B cell (primary cell): ENCODE results near the gene FRMD8. TPM values are rescaled to one million over a fixed set of nuclear protein-coding genes. Genes with fewer than 3 reads are reported as not detected.

Experiments
- ATAC-seq: fragments of 200-7000 bp; cut with Tn5 transposase; one replicate; pipeline ENCODE4 v1.10.0; 2021; ENCODE audit warnings: low read depth, mild to moderate bottlenecking, moderate number of reproducible peaks, moderate library complexity
- CTCF ChIA-PET: fragments of 350-600 bp; sonication (Branson Sonifier 250); formaldehyde crosslinking; loops from one replicate; lab custom pipeline; 2021; ENCODE audit warnings: antibody characterized with exemption, inconsistent platforms; lab: Charles Lee
- POLR2A ChIA-PET: fragments of 350-600 bp; sonication (Branson Sonifier 250); formaldehyde crosslinking; loops from one replicate; lab custom pipeline; 2021; ENCODE audit warnings: antibody characterized with exemption; lab: Charles Lee
- DNase-seq: peaks from one replicate; pipeline ENCODE4 v3.0.0; 2013
- H2AFZ ChIP-seq: 2 replicates; pipeline ENCODE4 v1.6.1; 2012; ENCODE audit warnings: mild to moderate bottlenecking, low read depth, low read length; ENCODE audit not compliant: insufficient read depth, poor library complexity, severe bottlenecking
- H3K27ac ChIP-seq, 2 donors: 1 replicate in 1 of 2; 2 replicates in 1 of 2; pipeline ENCODE4 v1.5.1; 2012 to 2013; ENCODE audit warnings: low read length in 2 of 2, mild to moderate bottlenecking in 2 of 2, moderate library complexity in 1 of 2
- H3K27me3 ChIP-seq, 4 experiments: fragments of 200-600 bp in 1 of 4; sonication (generic) in 1 of 4; replicated peaks in 1 of 4; 1 replicate in 2 of 4; 2 replicates in 2 of 4; pipeline versions ENCODE4 v1.6.1 to v1.7.0; 2013 to 2016; ENCODE audit warnings: low read length in 3 of 4, mild to moderate bottlenecking in 2 of 4, mixed read lengths in 1 of 4, moderate library complexity in 1 of 4; ENCODE audit not compliant: insufficient read depth in 4 of 4, control insufficient read depth in 3 of 4; ENCODE audit errors: control extremely low read depth in 1 of 4
- H3K36me3 ChIP-seq, 2 experiments: replicated peaks in 1 of 2; 1 replicate in 1 of 2; 2 replicates in 1 of 2; pipeline versions ENCODE4 v1.6.1 to v1.7.1; 2013; ENCODE audit warnings: low read length in 1 of 2; ENCODE audit not compliant: insufficient read depth in 2 of 2, control insufficient read depth in 1 of 2; ENCODE audit errors: control extremely low read depth in 1 of 2, extremely low read depth in 1 of 2
- H3K4me1 ChIP-seq, 2 donors: fragments of 200-600 bp in 1 of 2; sonication (generic) in 1 of 2; 1 replicate in 1 of 2; 2 replicates in 1 of 2; pipeline versions ENCODE4 v1.5.1 to v1.6.1; 2013 to 2017; ENCODE audit warnings: low read length in 2 of 2; ENCODE audit not compliant: control insufficient read depth in 2 of 2, insufficient read depth in 2 of 2
- H3K4me2 ChIP-seq: replicated peaks from 2 replicates; pipeline ENCODE3; 2012; ENCODE audit warnings: mild to moderate bottlenecking, low read depth, low read length; ENCODE audit not compliant: poor library complexity, severe bottlenecking
- H3K4me3 ChIP-seq, 5 experiments: fragments of 200-600 bp in 1 of 5; sonication (generic) in 1 of 5; 1 replicate in 3 of 5; 2 replicates in 2 of 5; pipeline versions ENCODE4 v1.5.1 to v1.7.0; 2011 to 2016; ENCODE audit warnings: low read length in 4 of 5, mild to moderate bottlenecking in 4 of 5, low read depth in 2 of 5, control low read depth in 1 of 5, moderate library complexity in 1 of 5; ENCODE audit not compliant: insufficient read depth in 1 of 5; ENCODE audit errors: control extremely low read depth in 1 of 5, extremely low read depth in 1 of 5
- H3K79me2 ChIP-seq: fragments of 200-600 bp; sonication (generic); one replicate; pipeline ENCODE4 v1.6.0; 2016; ENCODE audit warnings: low read length; ENCODE audit not compliant: control insufficient read depth, insufficient read depth
- H3K9ac ChIP-seq: fragments of 200-600 bp; sonication (generic); 2 replicates; pipeline ENCODE4 v1.6.1; 2017; ENCODE audit warnings: mild to moderate bottlenecking, low read length, moderate library complexity
- H3K9me3 ChIP-seq, 3 donors: one replicate each; pipeline versions ENCODE4 v1.6.1 to v1.7.1; 2013; ENCODE audit warnings: low read length in 2 of 3; ENCODE audit not compliant: control insufficient read depth in 2 of 3, insufficient read depth in 1 of 3; ENCODE audit errors: control extremely low read depth in 1 of 3
- H4K20me1 ChIP-seq: 2 replicates; pipeline ENCODE4 v1.6.0; 2012; ENCODE audit warnings: mild to moderate bottlenecking, low read length; ENCODE audit not compliant: insufficient read depth, control insufficient read depth, poor library complexity, severe bottlenecking
- H3K27ac Mint-ChIP-seq: one replicate; pipeline ENCODE4 v1.8.0; 2021; ENCODE audit warnings: mixed read lengths
- H3K27me3 Mint-ChIP-seq: one replicate; pipeline ENCODE4 v1.8.0; 2021; ENCODE audit warnings: mixed read lengths
- H3K4me1 Mint-ChIP-seq: one replicate; pipeline ENCODE4 v1.8.0; 2021; ENCODE audit warnings: mixed read lengths
- H3K4me3 Mint-ChIP-seq: one replicate; pipeline ENCODE4 v1.8.0; 2021; ENCODE audit warnings: mixed read lengths
- H3K9me3 Mint-ChIP-seq: one replicate; pipeline ENCODE4 v1.8.0; 2022; ENCODE audit warnings: mixed read lengths; ENCODE audit not compliant: insufficient read depth
- EZH2 ChIP-seq: IDR thresholded peaks from 2 replicates; pipeline ENCODE4 v1.6.1; 2012; ENCODE audit warnings: borderline replicate concordance, low read depth, mild to moderate bottlenecking, moderate library complexity, low read length; ENCODE audit not compliant: insufficient read depth, poor library complexity, severe bottlenecking
- WGBS: methylation state at CpG from one replicate; pipeline ENCODE4 v1.1.5; 2013; ENCODE audit warnings: missing lambda C conversion rate; ENCODE audit not compliant: insufficient coverage; 5-methylcytosine and 5-hydroxymethylcytosine counted together
- intact Hi-C: fragments of 100-400 bp; cut with micrococcal nuclease; formaldehyde crosslinking; loops from one replicate; pipeline ENCODE4 v1.10.0; 2022
- polyA plus RNA-seq: library from polyadenylated mRNA; depleted of rRNA; stranded (reverse); fragments of >200 nt; gene quantifications from 2 replicates; pipeline ENCODE4 v1.2.3, GENCODE V29; 2012
- total RNA-seq, 2 donors: library from RNA; stranded (reverse); fragments of 120-200 nt in 1 of 2; gene quantifications; 1 replicate in 1 of 2; 2 replicates in 1 of 2; pipeline versions ENCODE4 v1.2.3 to v1.2.4, GENCODE V29; 2013 to 2022
- TF ChIP-seq, protein P1 (sequence below): fragments of 200-600 bp; IDR thresholded peaks from one replicate; pipeline ENCODE4 v1.8.0; 2022; ENCODE audit warnings: antibody characterized with exemption, mild to moderate bottlenecking

The FRMD8 gene
- total and polyA plus RNA-seq, 2 donors (not counting 1 experiment from before 2014, with no cell fraction given) = 44.3 to 73.6 TPM

GRCh38 chr11:65417702-65418430 is 31.4 kb downstream of the FRMD8 start:
- Mint-ChIP-seq H3K27me3 (no peaks in the 10 kb centered on the region), H3K4me3 (peak overlapping the region; percentile 96), H3K27ac (peak overlapping the region; percentile 100), H3K9me3 (no peaks in the 10 kb centered on the region), H3K4me1 (peaks cover 67% of the 10 kb centered on the region)
- Histone ChIP-seq H3K9ac (peak overlapping the region; percentile 77), H3K36me3 (no peaks in the 10 kb centered on the region), H3K79me2 (peaks cover 61% of the 10 kb centered on the region), H3K9me3 (no peaks in the 10 kb centered on the region), H3K4me2 (peak overlapping the region; percentile 94), H3K4me3 (peak overlapping the region; percentile 23 to 86 (median 53)), H3K27ac (peak overlapping the region; percentile 91 to 97), H3K4me1 (peaks cover 57 to 74% of the 10 kb centered on the region in 2 donors), H4K20me1 (no peaks in the 10 kb centered on the region), H3K27me3 (no peaks in the 10 kb centered on the region), H2AFZ (peak overlapping the region; percentile 74)
- WGBS = under 1% methylated on average over 16 of the region's 19 CpGs
- CTCF ChIA-PET = interaction anchor here (0.6 to 14.9 kb wide), 15 partner anchors 12 to 283 kb away, joined by 3 to 541 read pairs (median 12); partner anchors contain the start of genes MALAT1 and SLC25A45
- ATAC-seq (peak; percentile 0), DNase-seq (peak; percentile 68)
- intact Hi-C loops = loop anchor here (2.0 kb wide), 2 partner anchors 55 to 63 kb away; partner anchors contain the start of gene TIGD3
- POLR2A ChIA-PET = interaction anchor here (0.6 to 16.5 kb wide), 25 partner anchors 9 to 1939 kb away, joined by 3 to 1159 read pairs (median 6); partner anchors contain the start of genes DPF2, FRMD8, MALAT1 and SCYL1
- TF ChIP-seq EZH2 = no peak
- TF ChIP-seq, protein P1, sequence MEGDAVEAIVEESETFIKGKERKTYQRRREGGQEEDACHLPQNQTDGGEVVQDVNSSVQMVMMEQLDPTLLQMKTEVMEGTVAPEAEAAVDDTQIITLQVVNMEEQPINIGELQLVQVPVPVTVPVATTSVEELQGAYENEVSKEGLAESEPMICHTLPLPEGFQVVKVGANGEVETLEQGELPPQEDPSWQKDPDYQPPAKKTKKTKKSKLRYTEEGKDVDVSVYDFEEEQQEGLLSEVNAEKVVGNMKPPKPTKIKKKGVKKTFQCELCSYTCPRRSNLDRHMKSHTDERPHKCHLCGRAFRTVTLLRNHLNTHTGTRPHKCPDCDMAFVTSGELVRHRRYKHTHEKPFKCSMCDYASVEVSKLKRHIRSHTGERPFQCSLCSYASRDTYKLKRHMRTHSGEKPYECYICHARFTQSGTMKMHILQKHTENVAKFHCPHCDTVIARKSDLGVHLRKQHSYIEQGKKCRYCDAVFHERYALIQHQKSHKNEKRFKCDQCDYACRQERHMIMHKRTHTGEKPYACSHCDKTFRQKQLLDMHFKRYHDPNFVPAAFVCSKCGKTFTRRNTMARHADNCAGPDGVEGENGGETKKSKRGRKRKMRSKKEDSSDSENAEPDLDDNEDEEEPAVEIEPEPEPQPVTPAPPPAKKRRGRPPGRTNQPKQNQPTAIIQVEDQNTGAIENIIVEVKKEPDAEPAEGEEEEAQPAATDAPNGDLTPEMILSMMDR = no peak

DNA sequence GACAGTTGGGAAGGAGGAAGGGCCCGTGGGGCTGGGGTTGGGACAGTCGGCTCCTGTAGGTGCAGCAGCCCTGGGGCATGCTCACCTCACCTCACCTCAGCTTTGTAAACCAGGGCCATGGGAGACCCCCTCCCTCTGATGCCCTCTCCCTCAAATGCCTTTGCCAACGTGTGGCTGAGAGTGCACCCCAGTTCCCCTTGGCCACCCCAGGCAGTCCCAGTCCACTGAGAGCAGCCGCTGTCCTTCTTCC is 31.9 kb downstream of the FRMD8 start:
- peak overlapping the region; percentile 26 to 86 (median 53) for H3K4me3 ChIP-seq

More for the DNA sequence above, 31.9 kb downstream of the FRMD8 start:
- peak overlapping the region; percentile 78 for H2AFZ ChIP-seq
- H3K9me3 ChIP-seq = no peaks in the 10 kb centered on the region
- intact Hi-C loops = loop anchor here (2.0 kb wide), 1 partner anchor 64 kb away; the partner anchor contains the start of gene TIGD3
- DNase-seq = no peak
- Mint-ChIP-seq H3K27me3 (no peaks in the 10 kb centered on the region), H3K4me1 (peaks cover 69% of the 10 kb centered on the region), H3K27ac (peak overlapping the region; percentile 100), H3K4me3 (peak overlapping the region; percentile 96), H3K9me3 (no peaks in the 10 kb centered on the region)
- WGBS = 0% methylated on average over 2 of the region's 4 CpGs
- no peak for ATAC-seq
- H3K27me3 ChIP-seq = no peaks in the 10 kb centered on the region
- peaks cover 61% of the 10 kb centered on the region for H3K79me2 ChIP-seq
- no peaks in the 10 kb centered on the region for H4K20me1 ChIP-seq
- H3K27ac ChIP-seq = peak overlapping the region; percentile 91 to 97
- peak overlapping the region; percentile 77 for H3K9ac ChIP-seq
- POLR2A ChIA-PET = interaction anchor here (0.6 to 16.5 kb wide), 23 partner anchors 9 to 1938 kb away, joined by 3 to 1159 read pairs (median 7); partner anchors contain the start of genes DPF2, FRMD8, MALAT1 and SCYL1
- H3K36me3 ChIP-seq = no peaks in the 10 kb centered on the region
- H3K4me2 ChIP-seq = peak overlapping the region; percentile 94
- TF ChIP-seq, protein P1 = no peak
- no peak for TF ChIP-seq EZH2
- CTCF ChIA-PET = interaction anchor here (0.6 to 14.9 kb wide), 9 partner anchors 11 to 133 kb away, joined by 3 to 541 read pairs (median 12); partner anchors contain the start of genes FRMD8, MALAT1 and SLC25A45
- peaks cover 62 to 79% of the 10 kb centered on the region in 2 donors for H3K4me1 ChIP-seq
